HL-60 (cell line): ENCODE data around the gene DOCK9.

Experiments used
- CTCF ChIP-seq: IDR thresholded peaks from one replicate; pipeline ENCODE4 v1.5.1; 2011; ENCODE audit warnings: low read length, control low read depth, inconsistent platforms; ENCODE audit not compliant: insufficient read depth
- GABPA ChIP-seq: IDR thresholded peaks from 2 replicates; pipeline ENCODE4 v1.6.1; 2012; ENCODE audit warnings: low read depth
- POLR2AphosphoS5 ChIP-seq: IDR thresholded peaks from 2 replicates; pipeline ENCODE4 v1.6.1; 2012; ENCODE audit warnings: low read depth
- REST ChIP-seq: IDR thresholded peaks from 2 replicates; pipeline ENCODE4 v1.6.1; 2012; ENCODE audit warnings: low read depth; ENCODE audit not compliant: insufficient replicate concordance
- SPI1 ChIP-seq: IDR thresholded peaks from 2 replicates; pipeline ENCODE4 v1.6.1; 2012; ENCODE audit warnings: low read depth, mild to moderate bottlenecking, borderline replicate concordance

GRCh38 chr13:98927951-98928927 is 49.6 kb downstream of the DOCK9 start:
- TF ChIP-seq CTCF (no peak), GABPA (no peak), POLR2AphosphoS5 (no peak), REST (no peak), SPI1 (no peak)
